ENCODE measurements around the gene SLC47A2.

The SLC47A2 gene

GRCh38 chr17:19705771-19706770 lies 10.3 kb downstream of the SLC47A2 start:
- TF ChIP-seq FOXM1 (IDR thresholded peaks at IDR 0.05; ENCODE audit: borderline replicate concordance, low read depth): no peak
- no peak for TF ChIP-seq NFIC (IDR thresholded peaks at IDR 0.05)
- no peak for TF ChIP-seq TAF1 (IDR thresholded peaks at IDR 0.05; ENCODE audit: low read depth)
- TF ChIP-seq EP300 (IDR thresholded peaks at IDR 0.05; ENCODE audit: borderline replicate concordance): no peak
- TF ChIP-seq CREB1 (IDR thresholded peaks at IDR 0.05; ENCODE audit: low read depth): no peak

- TF ChIP-seq TCF12 (IDR thresholded peaks at IDR 0.05; ENCODE audit: low read depth): no peak
- no peak for TF ChIP-seq MAX (IDR thresholded peaks at IDR 0.05)
- no peak for TF ChIP-seq RAD21 (IDR thresholded peaks at IDR 0.05; ENCODE audit: low read depth)
- TF ChIP-seq ZBTB7A (IDR thresholded peaks at IDR 0.05; ENCODE audit: low read depth): no peak
- TF ChIP-seq REST (IDR thresholded peaks at IDR 0.05; ENCODE audit: low read depth): no peak
- TF ChIP-seq NFIC (IDR thresholded peaks at IDR 0.05): no peak
- no peak for TF ChIP-seq YY1 (IDR thresholded peaks at IDR 0.05; ENCODE audit: low read depth)
- no peak for TF ChIP-seq TEAD4 (IDR thresholded peaks at IDR 0.05)
- no peak for TF ChIP-seq EP300 (IDR thresholded peaks at IDR 0.05; ENCODE audit: borderline replicate concordance)
- TF ChIP-seq FOXM1 (IDR thresholded peaks at IDR 0.05; ENCODE audit: borderline replicate concordance, low read depth): no peak
These were observed 11.2 kb downstream of the SLC47A2 start for GRCh38 chr17:19705201-19705600.

- TF ChIP-seq EP300 (IDR thresholded peaks at IDR 0.05; ENCODE audit: borderline replicate concordance) (0 out of 2 replicates have a peak, but pooled peaks have one; percentile 34), TAF1 (IDR thresholded peaks at IDR 0.05; ENCODE audit: low read depth) (no peak), RAD21 (IDR thresholded peaks at IDR 0.05; ENCODE audit: low read depth) (no peak), FOXM1 (IDR thresholded peaks at IDR 0.05; ENCODE audit: borderline replicate concordance, low read depth) (no peak), YY1 (IDR thresholded peaks at IDR 0.05; ENCODE audit: low read depth) (no peak), REST (IDR thresholded peaks at IDR 0.05; ENCODE audit: low read depth) (no peak), MAX (IDR thresholded peaks at IDR 0.05) (peak; percentile 23; the same call in 1 of the 2 replicates), NFIC (IDR thresholded peaks at IDR 0.05) (peak; percentile 33; the same call in 1 of the 2 replicates), TEAD4 (IDR thresholded peaks at IDR 0.05) (no peak; the same call in 1 of the 2 replicates), USF1 (IDR thresholded peaks at IDR 0.05) (no peak), TCF12 (IDR thresholded peaks at IDR 0.05; ENCODE audit: low read depth) (no peak), ZBTB7A (IDR thresholded peaks at IDR 0.05; ENCODE audit: low read depth) (no peak; the same call in 1 of the 2 replicates)
These were observed 12.4 kb downstream of the SLC47A2 start for GRCh38 chr17:19703828-19704613.

GRCh38 chr17:19703106-19703827 lies 13.1 kb downstream of the SLC47A2 start:
- TF ChIP-seq ZBTB7A (IDR thresholded peaks at IDR 0.05; ENCODE audit: low read depth): no peak; the same call in 1 of the 2 replicates
- TF ChIP-seq FOXM1 (IDR thresholded peaks at IDR 0.05; ENCODE audit: borderline replicate concordance, low read depth): no peak
- no peak for TF ChIP-seq CREB1 (IDR thresholded peaks at IDR 0.05; ENCODE audit: low read depth)
- TF ChIP-seq EGR1 (IDR thresholded peaks at IDR 0.05): peak; percentile 24; the same call in 1 of the 2 replicates
- TF ChIP-seq REST (IDR thresholded peaks at IDR 0.05; ENCODE audit: low read depth): no peak
- TF ChIP-seq TAF1 (IDR thresholded peaks at IDR 0.05; ENCODE audit: low read depth): no peak
- TF ChIP-seq MAX (IDR thresholded peaks at IDR 0.05): no peak; the same call in 1 of the 2 replicates
- TF ChIP-seq USF1 (IDR thresholded peaks at IDR 0.05): peak; percentile 58
